ENCODE measurements around the gene LCNL1.

GRCh38 chr9:136951541-136952320, 31.1 kb upstream of the LCNL1 start, which contains the start of gene LCN12:
- TF ChIP-seq ZNF263 (CRISPR knock-in tag; IDR thresholded peaks at IDR 0.05) (no peak), CBFB (CRISPR knock-in tag; IDR thresholded peaks at IDR 0.05) (no peak), ATF7 (IDR thresholded peaks at IDR 0.05) (no peak), ATF7 (CRISPR knock-in tag; IDR thresholded peaks at IDR 0.05) (no peak), LCORL (IDR thresholded peaks at IDR 0.05) (no peak), LCORL (CRISPR knock-in tag; IDR thresholded peaks at IDR 0.05) (no peak), REST (IDR thresholded peaks at IDR 0.05; ENCODE audit: borderline replicate concordance in 1 of 2, low read depth in 1 of 2, low read length in 2 of 2) (no peak), NFE2L1 (CRISPR knock-in tag; IDR thresholded peaks at IDR 0.05; ENCODE audit: borderline replicate concordance) (no peak), JUNB (CRISPR knock-in tag; IDR thresholded peaks at IDR 0.05; ENCODE audit: borderline replicate concordance) (no peak), ZKSCAN8 (CRISPR knock-in tag; IDR thresholded peaks at IDR 0.05; ENCODE audit: borderline replicate concordance) (no peak), PRPF4 (IDR thresholded peaks at IDR 0.05; ENCODE audit: low read depth, low read length, poor library complexity, severe bottlenecking) (no peak), TAF15 (IDR thresholded peaks at IDR 0.05; ENCODE audit: low read depth, low read length, poor library complexity, severe bottlenecking) (no peak)
- TF ChIP-seq, protein P1, sequence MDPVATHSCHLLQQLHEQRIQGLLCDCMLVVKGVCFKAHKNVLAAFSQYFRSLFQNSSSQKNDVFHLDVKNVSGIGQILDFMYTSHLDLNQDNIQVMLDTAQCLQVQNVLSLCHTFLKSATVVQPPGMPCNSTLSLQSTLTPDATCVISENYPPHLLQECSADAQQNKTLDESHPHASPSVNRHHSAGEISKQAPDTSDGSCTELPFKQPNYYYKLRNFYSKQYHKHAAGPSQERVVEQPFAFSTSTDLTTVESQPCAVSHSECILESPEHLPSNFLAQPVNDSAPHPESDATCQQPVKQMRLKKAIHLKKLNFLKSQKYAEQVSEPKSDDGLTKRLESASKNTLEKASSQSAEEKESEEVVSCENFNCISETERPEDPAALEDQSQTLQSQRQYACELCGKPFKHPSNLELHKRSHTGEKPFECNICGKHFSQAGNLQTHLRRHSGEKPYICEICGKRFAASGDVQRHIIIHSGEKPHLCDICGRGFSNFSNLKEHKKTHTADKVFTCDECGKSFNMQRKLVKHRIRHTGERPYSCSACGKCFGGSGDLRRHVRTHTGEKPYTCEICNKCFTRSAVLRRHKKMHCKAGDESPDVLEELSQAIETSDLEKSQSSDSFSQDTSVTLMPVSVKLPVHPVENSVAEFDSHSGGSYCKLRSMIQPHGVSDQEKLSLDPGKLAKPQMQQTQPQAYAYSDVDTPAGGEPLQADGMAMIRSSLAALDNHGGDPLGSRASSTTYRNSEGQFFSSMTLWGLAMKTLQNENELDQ (CRISPR knock-in tag; IDR thresholded peaks at IDR 0.05; ENCODE audit: borderline replicate concordance) = no peak
- TF ChIP-seq, protein P2, sequence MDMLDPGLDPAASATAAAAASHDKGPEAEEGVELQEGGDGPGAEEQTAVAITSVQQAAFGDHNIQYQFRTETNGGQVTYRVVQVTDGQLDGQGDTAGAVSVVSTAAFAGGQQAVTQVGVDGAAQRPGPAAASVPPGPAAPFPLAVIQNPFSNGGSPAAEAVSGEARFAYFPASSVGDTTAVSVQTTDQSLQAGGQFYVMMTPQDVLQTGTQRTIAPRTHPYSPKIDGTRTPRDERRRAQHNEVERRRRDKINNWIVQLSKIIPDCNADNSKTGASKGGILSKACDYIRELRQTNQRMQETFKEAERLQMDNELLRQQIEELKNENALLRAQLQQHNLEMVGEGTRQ (IDR thresholded peaks at IDR 0.05; ENCODE audit: low read depth, low read length) = no peak
- TF ChIP-seq, protein P2 (CRISPR knock-in tag; IDR thresholded peaks at IDR 0.05; ENCODE audit: borderline replicate concordance) = no peak
- TF ChIP-seq, protein P3, sequence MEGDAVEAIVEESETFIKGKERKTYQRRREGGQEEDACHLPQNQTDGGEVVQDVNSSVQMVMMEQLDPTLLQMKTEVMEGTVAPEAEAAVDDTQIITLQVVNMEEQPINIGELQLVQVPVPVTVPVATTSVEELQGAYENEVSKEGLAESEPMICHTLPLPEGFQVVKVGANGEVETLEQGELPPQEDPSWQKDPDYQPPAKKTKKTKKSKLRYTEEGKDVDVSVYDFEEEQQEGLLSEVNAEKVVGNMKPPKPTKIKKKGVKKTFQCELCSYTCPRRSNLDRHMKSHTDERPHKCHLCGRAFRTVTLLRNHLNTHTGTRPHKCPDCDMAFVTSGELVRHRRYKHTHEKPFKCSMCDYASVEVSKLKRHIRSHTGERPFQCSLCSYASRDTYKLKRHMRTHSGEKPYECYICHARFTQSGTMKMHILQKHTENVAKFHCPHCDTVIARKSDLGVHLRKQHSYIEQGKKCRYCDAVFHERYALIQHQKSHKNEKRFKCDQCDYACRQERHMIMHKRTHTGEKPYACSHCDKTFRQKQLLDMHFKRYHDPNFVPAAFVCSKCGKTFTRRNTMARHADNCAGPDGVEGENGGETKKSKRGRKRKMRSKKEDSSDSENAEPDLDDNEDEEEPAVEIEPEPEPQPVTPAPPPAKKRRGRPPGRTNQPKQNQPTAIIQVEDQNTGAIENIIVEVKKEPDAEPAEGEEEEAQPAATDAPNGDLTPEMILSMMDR (CRISPR knock-in tag; IDR thresholded peaks at IDR 0.05) = no peak
- TF ChIP-seq, protein P4, sequence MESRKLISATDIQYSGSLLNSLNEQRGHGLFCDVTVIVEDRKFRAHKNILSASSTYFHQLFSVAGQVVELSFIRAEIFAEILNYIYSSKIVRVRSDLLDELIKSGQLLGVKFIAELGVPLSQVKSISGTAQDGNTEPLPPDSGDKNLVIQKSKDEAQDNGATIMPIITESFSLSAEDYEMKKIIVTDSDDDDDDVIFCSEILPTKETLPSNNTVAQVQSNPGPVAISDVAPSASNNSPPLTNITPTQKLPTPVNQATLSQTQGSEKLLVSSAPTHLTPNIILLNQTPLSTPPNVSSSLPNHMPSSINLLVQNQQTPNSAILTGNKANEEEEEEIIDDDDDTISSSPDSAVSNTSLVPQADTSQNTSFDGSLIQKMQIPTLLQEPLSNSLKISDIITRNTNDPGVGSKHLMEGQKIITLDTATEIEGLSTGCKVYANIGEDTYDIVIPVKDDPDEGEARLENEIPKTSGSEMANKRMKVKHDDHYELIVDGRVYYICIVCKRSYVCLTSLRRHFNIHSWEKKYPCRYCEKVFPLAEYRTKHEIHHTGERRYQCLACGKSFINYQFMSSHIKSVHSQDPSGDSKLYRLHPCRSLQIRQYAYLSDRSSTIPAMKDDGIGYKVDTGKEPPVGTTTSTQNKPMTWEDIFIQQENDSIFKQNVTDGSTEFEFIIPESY (CRISPR knock-in tag; IDR thresholded peaks at IDR 0.05) = no peak
